SIG-M5 (cell line): Measurements from ENCODE around the gene GGT1.
"Not testable (repeated sequence)": the region's sequence is repeated elsewhere in the genome, so short reads cannot be mapped to it uniquely, and the experiment has no call there.

Source experiments
- DNase-seq: peaks from one replicate; lab custom pipeline; 2025; lab: John Stamatoyannopoulos, UW

Gene GGT1

GRCh38 chr22:24602847-24603769 lies at the start of gene GGT1:
GGT1 (plus strand) TSS chr22:24603193; CDS start chr22:24611082, 7,889 bp downstream.
- DNase-seq = not testable (repeated sequence)

- no peak for DNase-seq
These were observed 49.2 kb upstream of the GGT1 start for GRCh38 chr22:24553597-24554312.

- DNase-seq = no peak
These were observed 48.5 kb upstream of the GGT1 start, which contains the start of gene GUCD1 for GRCh38 chr22:24554313-24555164. GUCD1 (minus strand) TSS chr22:24555138; CDS start chr22:24554991, 147 bp downstream.

- DNase-seq = peak; percentile 83
These were observed 47.6 kb upstream of the GGT1 start, which contains the start of gene SNRPD3 for GRCh38 chr22:24555165-24556039. SNRPD3 (plus strand) TSS chr22:24555999; CDS start chr22:24557675, 1,676 bp downstream.

- no peak for DNase-seq
These were observed 43.5 kb upstream of the GGT1 start for GRCh38 chr22:24559471-24559870.

- no peak for DNase-seq
These were observed 39.7 kb upstream of the GGT1 start for GRCh38 chr22:24563246-24563645.

GRCh38 chr22:24564376-24565058 lies 38.5 kb upstream of the GGT1 start:
- no peak for DNase-seq

- DNase-seq = no peak
These were observed 37.9 kb upstream of the GGT1 start for GRCh38 chr22:24565077-24565476.

GRCh38 chr22:24566899-24567511 lies 36.0 kb upstream of the GGT1 start:
- DNase-seq = no peak

GRCh38 chr22:24567668-24568067 lies 35.3 kb upstream of the GGT1 start:
- DNase-seq = no peak

GRCh38 chr22:24571266-24571665 lies 31.7 kb upstream of the GGT1 start:
- DNase-seq = no peak

- DNase-seq = no peak
These were observed 26.2 kb upstream of the GGT1 start for GRCh38 chr22:24576778-24577177.

GRCh38 chr22:24578355-24579257 lies 24.4 kb upstream of the GGT1 start:
- no peak for DNase-seq

- DNase-seq = no peak
These were observed 23.8 kb upstream of the GGT1 start for GRCh38 chr22:24579258-24579601.

GRCh38 chr22:24580276-24580675 lies 22.7 kb upstream of the GGT1 start:
- no peak for DNase-seq

GRCh38 chr22:24582056-24582814 lies 20.8 kb upstream of the GGT1 start:
- DNase-seq = no peak

GRCh38 chr22:24583221-24584165 lies 19.5 kb upstream of the GGT1 start:
- no peak for DNase-seq
